Activated B cell treated with CpG ODN at 0.5 μM for 24 hours (primary cell): Measurements from ENCODE around the gene LPAR3. TPM values are rescaled to one million over a fixed set of nuclear protein-coding genes. Genes with fewer than 3 reads are reported as not detected.
A peak's percentile ranks its signal among the peaks of the same experiment; 100 is the strongest.

Source experiments
- ATAC-seq: fragments of 200-7000 bp; cut with Tn5 transposase; one replicate; pipeline ENCODE4 v1.10.0; 2021; ENCODE audit warnings: low read depth, mild to moderate bottlenecking, moderate library complexity
- CTCF ChIA-PET: fragments of 350-600 bp; sonication (Branson Sonifier 250); formaldehyde crosslinking; loops from one replicate; lab custom pipeline; 2021; ENCODE audit warnings: antibody characterized with exemption; lab: Charles Lee
- POLR2A ChIA-PET: fragments of 350-600 bp; sonication (Branson Sonifier 250); formaldehyde crosslinking; loops from one replicate; lab custom pipeline; 2021; ENCODE audit warnings: antibody characterized with exemption; lab: Charles Lee
- DNase-seq: peaks from one replicate; pipeline ENCODE4 v3.0.0; 2022
- H3K27ac Mint-ChIP-seq: one replicate; pipeline ENCODE4 v1.8.0; 2020; ENCODE audit warnings: mixed read lengths
- H3K27me3 Mint-ChIP-seq: one replicate; pipeline ENCODE4 v1.8.0; 2021; ENCODE audit warnings: mixed read lengths
- H3K36me3 Mint-ChIP-seq: one replicate; pipeline ENCODE4 v1.8.0; 2021; ENCODE audit warnings: low read depth, mixed read lengths
- H3K4me1 Mint-ChIP-seq: one replicate; pipeline ENCODE4 v1.8.0; 2021; ENCODE audit warnings: mixed read lengths
- H3K4me3 Mint-ChIP-seq: one replicate; pipeline ENCODE4 v1.8.0; 2020; ENCODE audit warnings: mild to moderate bottlenecking, mixed read lengths
- H3K9me3 Mint-ChIP-seq: one replicate; pipeline ENCODE4 v1.8.0; 2020; ENCODE audit warnings: mixed read lengths
- intact Hi-C: fragments of 100-400 bp; cut with micrococcal nuclease; formaldehyde crosslinking; loops from one replicate; pipeline ENCODE4 v1.15.1; 2024
- total RNA-seq: library from RNA; stranded (reverse); gene quantifications from 2 replicates; pipeline ENCODE4 v1.2.3, GENCODE V29; 2022
- TF ChIP-seq, protein P1 (sequence below): fragments of 200-600 bp; IDR thresholded peaks from one replicate; pipeline ENCODE4 v1.8.0; 2022; ENCODE audit warnings: antibody characterized with exemption, mild to moderate bottlenecking

Gene LPAR3
- total RNA-seq, 1 donor from 2014 or later: 0.62 TPM

DNA sequence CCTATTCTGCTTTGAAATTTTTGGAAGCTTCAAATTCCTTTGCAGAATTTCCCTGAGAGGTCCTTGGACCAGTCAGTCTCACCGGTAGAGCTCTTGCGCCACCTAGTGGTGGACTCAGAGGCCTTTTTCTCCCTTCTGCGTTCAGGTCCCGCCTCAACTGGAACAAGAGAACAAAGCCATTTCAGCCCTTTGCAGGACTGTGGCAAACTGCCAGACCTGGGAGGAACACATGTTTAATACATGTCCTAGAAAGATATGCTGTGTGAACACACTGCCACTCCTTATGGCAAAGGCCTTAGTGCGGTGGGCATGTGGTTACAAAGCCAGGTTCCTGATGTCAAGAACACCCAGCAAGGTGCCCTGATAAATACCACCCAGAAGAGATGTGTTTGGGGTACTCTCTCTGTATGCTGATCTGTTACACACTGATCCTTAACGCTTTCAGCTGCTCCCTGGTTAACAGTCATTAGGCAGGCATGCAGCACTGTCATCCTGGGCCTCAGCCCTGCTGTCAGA lies 120.5 kb downstream of the LPAR3 start:
- Mint-ChIP-seq H3K4me1 (no peaks in the 10 kb centered on the region), H3K9me3 (no peaks in the 10 kb centered on the region), H3K27ac (no peak overlapping the region), H3K27me3 (peaks cover 5% of the 10 kb centered on the region), H3K36me3 (no peaks in the 10 kb centered on the region), H3K4me3 (no peak overlapping the region)
- TF ChIP-seq, protein P1, sequence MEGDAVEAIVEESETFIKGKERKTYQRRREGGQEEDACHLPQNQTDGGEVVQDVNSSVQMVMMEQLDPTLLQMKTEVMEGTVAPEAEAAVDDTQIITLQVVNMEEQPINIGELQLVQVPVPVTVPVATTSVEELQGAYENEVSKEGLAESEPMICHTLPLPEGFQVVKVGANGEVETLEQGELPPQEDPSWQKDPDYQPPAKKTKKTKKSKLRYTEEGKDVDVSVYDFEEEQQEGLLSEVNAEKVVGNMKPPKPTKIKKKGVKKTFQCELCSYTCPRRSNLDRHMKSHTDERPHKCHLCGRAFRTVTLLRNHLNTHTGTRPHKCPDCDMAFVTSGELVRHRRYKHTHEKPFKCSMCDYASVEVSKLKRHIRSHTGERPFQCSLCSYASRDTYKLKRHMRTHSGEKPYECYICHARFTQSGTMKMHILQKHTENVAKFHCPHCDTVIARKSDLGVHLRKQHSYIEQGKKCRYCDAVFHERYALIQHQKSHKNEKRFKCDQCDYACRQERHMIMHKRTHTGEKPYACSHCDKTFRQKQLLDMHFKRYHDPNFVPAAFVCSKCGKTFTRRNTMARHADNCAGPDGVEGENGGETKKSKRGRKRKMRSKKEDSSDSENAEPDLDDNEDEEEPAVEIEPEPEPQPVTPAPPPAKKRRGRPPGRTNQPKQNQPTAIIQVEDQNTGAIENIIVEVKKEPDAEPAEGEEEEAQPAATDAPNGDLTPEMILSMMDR: peak; percentile 43
- ATAC-seq (peak; percentile 71), DNase-seq (peak; percentile 58)
- ChIA-PET CTCF (interaction anchor here (0.7 to 2.6 kb wide), 14 partner anchors 9 to 867 kb away, joined by 3 to 13 read pairs (median 6); partner anchors contain the start of gene PRKACB), POLR2A (no interaction called here)
- intact Hi-C loops: loop anchor here (1.0 to 10.0 kb wide), 7 partner anchors 104 to 867 kb away; no protein-coding TSS in a partner anchor

DNA sequence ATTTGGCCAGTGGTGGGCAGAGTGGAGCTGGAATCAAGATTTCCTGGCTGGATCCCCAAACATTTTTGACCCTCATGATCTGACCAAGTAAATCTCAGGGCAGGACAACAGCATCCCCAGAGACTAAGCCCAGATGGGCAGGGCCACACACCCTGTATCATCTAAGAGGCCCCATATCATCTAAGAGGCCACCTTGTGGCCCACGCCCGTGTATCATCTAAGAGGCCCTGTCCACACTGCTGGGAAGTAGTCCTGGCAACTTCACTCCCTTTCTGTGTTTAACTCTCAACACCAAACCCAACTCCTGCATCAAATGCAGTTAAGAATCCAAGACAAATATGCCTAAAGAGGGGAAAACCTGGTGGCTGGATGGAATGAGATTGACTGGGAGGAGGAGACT lies 121.1 kb downstream of the LPAR3 start:
- DNase-seq (no peak), ATAC-seq (no peak)
- Mint-ChIP-seq H3K27ac (no peak overlapping the region), H3K9me3 (no peaks in the 10 kb centered on the region), H3K4me3 (no peak overlapping the region), H3K4me1 (no peaks in the 10 kb centered on the region), H3K36me3 (no peaks in the 10 kb centered on the region), H3K27me3 (peaks cover 5% of the 10 kb centered on the region)
- ChIA-PET CTCF (interaction anchor here (0.7 to 2.6 kb wide), 14 partner anchors 8 to 866 kb away, joined by 3 to 13 read pairs (median 6); partner anchors contain the start of gene PRKACB), POLR2A (no interaction called here)
- intact Hi-C loops: loop anchor here (1.0 to 10.0 kb wide), 7 partner anchors 104 to 867 kb away; no protein-coding TSS in a partner anchor
- TF ChIP-seq, protein P1: no peak

DNA sequence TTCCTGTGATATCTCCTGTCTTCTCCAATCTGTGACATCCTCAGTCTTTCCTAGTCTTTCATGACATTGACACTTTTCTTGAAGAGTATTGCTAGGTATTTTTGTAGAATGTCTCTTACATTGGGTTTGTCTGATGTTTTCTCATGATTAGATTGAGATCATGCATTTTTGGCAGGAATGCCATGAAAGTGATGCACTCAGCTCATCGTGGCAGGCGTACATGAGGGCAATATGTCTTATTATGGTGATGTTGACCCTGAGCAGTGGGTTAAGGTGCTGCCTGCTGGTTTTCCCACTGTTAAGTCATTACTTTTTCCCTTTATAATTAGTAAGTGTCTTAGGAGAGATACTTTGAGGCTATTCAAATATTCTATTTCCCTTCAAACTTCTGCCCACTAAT lies 122.5 kb downstream of the LPAR3 start:
- CTCF ChIA-PET: interaction anchor here (1.0 kb wide), 1 partner anchor 329 kb away, joined by 3 read pairs; no protein-coding TSS in a partner anchor
- ATAC-seq (no peak), DNase-seq (no peak)
- TF ChIP-seq, protein P1: no peak
- Mint-ChIP-seq H3K27ac (no peak overlapping the region), H3K36me3 (no peaks in the 10 kb centered on the region), H3K4me3 (no peak overlapping the region), H3K9me3 (no peaks in the 10 kb centered on the region), H3K4me1 (no peaks in the 10 kb centered on the region), H3K27me3 (peaks cover 5% of the 10 kb centered on the region)
- intact Hi-C loops: loop anchor here (5.0 to 10.0 kb wide), 2 partner anchors 148 to 254 kb away; no protein-coding TSS in a partner anchor
- POLR2A ChIA-PET: no interaction called here

DNA sequence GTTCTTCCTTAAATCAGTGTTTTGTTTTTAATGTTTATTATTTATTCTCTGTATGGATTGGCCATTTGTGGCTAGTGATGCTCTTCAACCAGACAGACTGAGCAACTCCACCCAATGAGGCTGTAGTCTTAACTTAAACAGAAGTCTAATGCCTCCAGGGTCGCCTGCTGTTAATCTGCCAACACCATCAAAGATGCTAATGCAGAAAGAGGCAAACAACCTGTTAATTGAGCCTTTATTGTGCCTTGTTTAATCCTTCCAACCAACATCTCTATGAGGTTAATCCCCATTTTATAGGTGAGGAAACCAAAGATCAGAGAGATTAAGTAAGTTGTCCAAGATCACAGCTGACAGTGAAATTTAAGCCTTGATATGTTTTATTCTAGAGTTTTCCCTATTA lies 123.4 kb downstream of the LPAR3 start:
- H3K36me3 Mint-ChIP-seq: no peaks in the 10 kb centered on the region
- intact Hi-C loops: loop anchor here (5.0 to 10.0 kb wide), 2 partner anchors 147 to 255 kb away; no protein-coding TSS in a partner anchor
- ATAC-seq (no peak), DNase-seq (no peak)
- POLR2A ChIA-PET: no interaction called here
- TF ChIP-seq, protein P1: no peak
- H3K27ac Mint-ChIP-seq: no peak overlapping the region
- peaks cover 10% of the 10 kb centered on the region for H3K27me3 Mint-ChIP-seq
- CTCF ChIA-PET: interaction anchor here (1.0 kb wide), 1 partner anchor 328 kb away, joined by 3 read pairs; no protein-coding TSS in a partner anchor
- no peaks in the 10 kb centered on the region for H3K4me1 Mint-ChIP-seq
- no peaks in the 10 kb centered on the region for H3K9me3 Mint-ChIP-seq
- no peak overlapping the region for H3K4me3 Mint-ChIP-seq

DNA sequence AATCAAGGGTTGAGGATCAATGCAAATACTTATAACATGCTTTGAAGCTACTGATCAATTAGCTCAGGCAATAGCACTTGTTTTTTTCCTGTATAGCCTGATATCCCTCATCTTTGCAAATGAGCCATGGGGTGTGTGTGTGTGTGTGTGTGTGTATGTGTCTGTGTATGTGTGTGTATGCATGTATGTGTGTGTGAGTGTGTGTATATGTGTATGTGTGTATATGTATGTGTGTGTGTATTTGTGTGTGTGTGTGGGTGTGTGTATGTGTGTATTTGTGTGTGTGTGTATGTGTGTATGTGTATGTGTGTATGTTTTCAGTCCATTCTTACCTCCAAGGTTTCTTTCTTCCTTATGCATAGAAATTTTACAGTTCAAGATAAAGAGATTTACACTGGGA lies 124.4 kb downstream of the LPAR3 start:
- POLR2A ChIA-PET: no interaction called here
- H3K4me3 Mint-ChIP-seq: no peak overlapping the region

More for the DNA sequence above, 124.4 kb downstream of the LPAR3 start:
- intact Hi-C loops: no loop called here
- TF ChIP-seq, protein P1: no peak
- no peaks in the 10 kb centered on the region for H3K4me1 Mint-ChIP-seq
- H3K27me3 Mint-ChIP-seq: peaks cover 10% of the 10 kb centered on the region
- no peak for ATAC-seq
- no peak overlapping the region for H3K27ac Mint-ChIP-seq
- DNase-seq: no peak
- CTCF ChIA-PET: no interaction called here
- no peaks in the 10 kb centered on the region for H3K9me3 Mint-ChIP-seq
- no peaks in the 10 kb centered on the region for H3K36me3 Mint-ChIP-seq
